HepG2 (cell line): ENCODE measurements around the gene CPLX3. TPM values are rescaled to one million over a fixed set of nuclear protein-coding genes. Genes with fewer than 3 reads are reported as not detected.

Experiments
- MED1 ChIP-seq: sonication (generic); formaldehyde crosslinking; IDR thresholded peaks from 2 replicates; pipeline ENCODE4 v1.4.0; 2020; ENCODE audit warnings: missing genetic modification reagents
- SIN3A ChIP-seq: IDR thresholded peaks from 2 replicates; pipeline ENCODE4 v1.6.1; 2011; ENCODE audit warnings: low read depth, mild to moderate bottlenecking, control low read depth, low read length, borderline replicate concordance
- SMARCE1 ChIP-seq: fragments of 450-650 bp; IDR thresholded peaks from 2 replicates; pipeline ENCODE4 v1.6.1; 2017; ENCODE audit warnings: borderline replicate concordance
- ZFP62 ChIP-seq: sonication (generic); formaldehyde crosslinking; IDR thresholded peaks from 2 replicates; pipeline ENCODE4 v1.4.0; 2020; ENCODE audit warnings: missing genetic modification reagents
- polyA plus RNA-seq, 8 experiments: library from polyadenylated mRNA; depleted of rRNA in 3 of 8; stranded (reverse) in 7 of 8; unstranded in 1 of 8; fragments of >200 nt; fragmentation: Illumina TruSeq in 4 of 8; extraction: Trizol in 4 of 8; gene quantifications; 2 replicates each; pipeline versions ENCODE4 v1.2.1 to v1.2.3, GENCODE V29; 2011 to 2016; ENCODE audit warnings: low read depth in 4 of 8, missing spikeins in 1 of 8, mixed read lengths in 1 of 8; ENCODE audit not compliant: insufficient read depth in 1 of 8
- total RNA-seq, 5 experiments: library from RNA; depleted of rRNA; stranded (reverse); fragments of >200 nt; fragmentation: Illumina TruSeq; extraction: Trizol; gene quantifications; 2 replicates each; pipeline ENCODE4 v1.2.3, GENCODE V29; 2016; ENCODE audit warnings: low read depth in 1 of 5
- TF ChIP-seq, protein P1 (sequence below): sonication (generic); formaldehyde crosslinking; IDR thresholded peaks from 2 replicates; pipeline ENCODE4 v1.4.0; 2020; ENCODE audit warnings: missing genetic modification reagents, mild to moderate bottlenecking, borderline replicate concordance
- TF ChIP-seq, protein P2 (sequence below): sonication (generic); formaldehyde crosslinking; IDR thresholded peaks from 2 replicates; pipeline ENCODE4 v1.5.1; 2020; ENCODE audit warnings: mild to moderate bottlenecking, missing genetic modification reagents, moderate library complexity
- TF ChIP-seq, protein P3 (sequence below): sonication (generic); formaldehyde crosslinking; IDR thresholded peaks from 2 replicates; pipeline ENCODE4 v1.4.0; 2020; ENCODE audit warnings: missing genetic modification reagents
- TF ChIP-seq, protein P4 (sequence below): sonication (generic); formaldehyde crosslinking; IDR thresholded peaks from 2 replicates; pipeline ENCODE4 v1.4.0; 2020; ENCODE audit warnings: missing genetic modification reagents
- TF ChIP-seq, protein P5 (sequence below): sonication (generic); formaldehyde crosslinking; IDR thresholded peaks from 2 replicates; pipeline ENCODE4 v1.5.1; 2020; ENCODE audit warnings: missing genetic modification reagents, mild to moderate bottlenecking, borderline replicate concordance
- TF ChIP-seq, protein P6 (sequence below): sonication (generic); formaldehyde crosslinking; IDR thresholded peaks from 2 replicates; pipeline ENCODE4 v1.4.0; 2020; ENCODE audit warnings: mild to moderate bottlenecking, missing genetic modification reagents

CPLX3 gene
- total and polyA plus RNA-seq, 2 of the 13 experiments (the other 11 are each of a cell fraction or from before 2014, with no cell fraction given), result not detected

DNA sequence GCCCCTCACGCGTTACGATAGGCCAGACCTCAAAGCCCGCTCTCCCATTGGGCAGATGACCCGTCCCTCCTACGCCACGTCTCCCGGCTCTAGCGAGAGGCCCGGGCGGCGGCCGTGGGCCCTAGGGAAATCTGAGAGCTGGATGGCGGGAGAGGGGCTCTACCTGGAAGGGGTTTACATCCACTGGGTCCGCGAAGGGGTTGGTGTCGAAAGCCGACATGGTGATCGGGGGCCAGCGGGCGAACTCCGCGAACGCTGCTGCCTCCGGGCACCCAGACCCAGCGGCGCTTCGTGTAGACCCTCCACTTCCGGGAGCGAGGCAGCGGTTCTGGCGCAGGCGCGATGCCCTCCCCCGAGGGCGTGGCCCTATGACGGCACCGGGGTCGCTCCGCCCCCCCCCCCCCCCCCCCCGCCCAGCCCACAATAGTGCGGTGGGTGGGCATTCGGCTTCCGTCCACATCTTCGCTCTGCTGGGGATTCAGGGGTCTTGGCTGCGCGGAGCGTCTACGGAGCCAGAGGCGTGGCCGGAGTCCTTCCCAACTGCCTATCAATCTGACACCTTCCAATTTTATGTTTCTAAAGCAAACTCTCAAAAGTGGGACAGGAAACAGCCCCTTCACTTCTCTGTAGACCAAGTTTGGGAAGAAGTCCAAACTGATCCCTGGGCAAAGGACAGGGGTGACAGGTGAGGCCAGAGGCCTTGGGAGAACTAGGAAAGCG, 46.8 kb downstream of the CPLX3 start, which contains the start of gene SCAMP2 (continued):
- TF ChIP-seq, protein P1, sequence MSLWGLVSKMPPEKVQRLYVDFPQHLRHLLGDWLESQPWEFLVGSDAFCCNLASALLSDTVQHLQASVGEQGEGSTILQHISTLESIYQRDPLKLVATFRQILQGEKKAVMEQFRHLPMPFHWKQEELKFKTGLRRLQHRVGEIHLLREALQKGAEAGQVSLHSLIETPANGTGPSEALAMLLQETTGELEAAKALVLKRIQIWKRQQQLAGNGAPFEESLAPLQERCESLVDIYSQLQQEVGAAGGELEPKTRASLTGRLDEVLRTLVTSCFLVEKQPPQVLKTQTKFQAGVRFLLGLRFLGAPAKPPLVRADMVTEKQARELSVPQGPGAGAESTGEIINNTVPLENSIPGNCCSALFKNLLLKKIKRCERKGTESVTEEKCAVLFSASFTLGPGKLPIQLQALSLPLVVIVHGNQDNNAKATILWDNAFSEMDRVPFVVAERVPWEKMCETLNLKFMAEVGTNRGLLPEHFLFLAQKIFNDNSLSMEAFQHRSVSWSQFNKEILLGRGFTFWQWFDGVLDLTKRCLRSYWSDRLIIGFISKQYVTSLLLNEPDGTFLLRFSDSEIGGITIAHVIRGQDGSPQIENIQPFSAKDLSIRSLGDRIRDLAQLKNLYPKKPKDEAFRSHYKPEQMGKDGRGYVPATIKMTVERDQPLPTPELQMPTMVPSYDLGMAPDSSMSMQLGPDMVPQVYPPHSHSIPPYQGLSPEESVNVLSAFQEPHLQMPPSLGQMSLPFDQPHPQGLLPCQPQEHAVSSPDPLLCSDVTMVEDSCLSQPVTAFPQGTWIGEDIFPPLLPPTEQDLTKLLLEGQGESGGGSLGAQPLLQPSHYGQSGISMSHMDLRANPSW (CRISPR knock-in tag), result no peak
- TF ChIP-seq SIN3A, result peak; percentile 46; the same call in 1 of the 2 replicates
- TF ChIP-seq, protein P2, sequence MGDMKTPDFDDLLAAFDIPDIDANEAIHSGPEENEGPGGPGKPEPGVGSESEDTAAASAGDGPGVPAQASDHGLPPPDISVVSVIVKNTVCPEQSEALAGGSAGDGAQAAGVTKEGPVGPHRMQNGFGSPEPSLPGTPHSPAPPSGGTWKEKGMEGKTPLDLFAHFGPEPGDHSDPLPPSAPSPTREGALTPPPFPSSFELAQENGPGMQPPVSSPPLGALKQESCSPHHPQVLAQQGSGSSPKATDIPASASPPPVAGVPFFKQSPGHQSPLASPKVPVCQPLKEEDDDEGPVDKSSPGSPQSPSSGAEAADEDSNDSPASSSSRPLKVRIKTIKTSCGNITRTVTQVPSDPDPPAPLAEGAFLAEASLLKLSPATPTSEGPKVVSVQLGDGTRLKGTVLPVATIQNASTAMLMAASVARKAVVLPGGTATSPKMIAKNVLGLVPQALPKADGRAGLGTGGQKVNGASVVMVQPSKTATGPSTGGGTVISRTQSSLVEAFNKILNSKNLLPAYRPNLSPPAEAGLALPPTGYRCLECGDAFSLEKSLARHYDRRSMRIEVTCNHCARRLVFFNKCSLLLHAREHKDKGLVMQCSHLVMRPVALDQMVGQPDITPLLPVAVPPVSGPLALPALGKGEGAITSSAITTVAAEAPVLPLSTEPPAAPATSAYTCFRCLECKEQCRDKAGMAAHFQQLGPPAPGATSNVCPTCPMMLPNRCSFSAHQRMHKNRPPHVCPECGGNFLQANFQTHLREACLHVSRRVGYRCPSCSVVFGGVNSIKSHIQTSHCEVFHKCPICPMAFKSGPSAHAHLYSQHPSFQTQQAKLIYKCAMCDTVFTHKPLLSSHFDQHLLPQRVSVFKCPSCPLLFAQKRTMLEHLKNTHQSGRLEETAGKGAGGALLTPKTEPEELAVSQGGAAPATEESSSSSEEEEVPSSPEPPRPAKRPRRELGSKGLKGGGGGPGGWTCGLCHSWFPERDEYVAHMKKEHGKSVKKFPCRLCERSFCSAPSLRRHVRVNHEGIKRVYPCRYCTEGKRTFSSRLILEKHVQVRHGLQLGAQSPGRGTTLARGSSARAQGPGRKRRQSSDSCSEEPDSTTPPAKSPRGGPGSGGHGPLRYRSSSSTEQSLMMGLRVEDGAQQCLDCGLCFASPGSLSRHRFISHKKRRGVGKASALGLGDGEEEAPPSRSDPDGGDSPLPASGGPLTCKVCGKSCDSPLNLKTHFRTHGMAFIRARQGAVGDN, result peak; percentile 76
- no peak for TF ChIP-seq ZFP62 (CRISPR knock-in tag)
- TF ChIP-seq, protein P3, sequence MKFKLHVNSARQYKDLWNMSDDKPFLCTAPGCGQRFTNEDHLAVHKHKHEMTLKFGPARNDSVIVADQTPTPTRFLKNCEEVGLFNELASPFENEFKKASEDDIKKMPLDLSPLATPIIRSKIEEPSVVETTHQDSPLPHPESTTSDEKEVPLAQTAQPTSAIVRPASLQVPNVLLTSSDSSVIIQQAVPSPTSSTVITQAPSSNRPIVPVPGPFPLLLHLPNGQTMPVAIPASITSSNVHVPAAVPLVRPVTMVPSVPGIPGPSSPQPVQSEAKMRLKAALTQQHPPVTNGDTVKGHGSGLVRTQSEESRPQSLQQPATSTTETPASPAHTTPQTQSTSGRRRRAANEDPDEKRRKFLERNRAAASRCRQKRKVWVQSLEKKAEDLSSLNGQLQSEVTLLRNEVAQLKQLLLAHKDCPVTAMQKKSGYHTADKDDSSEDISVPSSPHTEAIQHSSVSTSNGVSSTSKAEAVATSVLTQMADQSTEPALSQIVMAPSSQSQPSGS (CRISPR knock-in tag), result peak; percentile 15; the same call in 1 of the 2 replicates
- TF ChIP-seq, protein P4, sequence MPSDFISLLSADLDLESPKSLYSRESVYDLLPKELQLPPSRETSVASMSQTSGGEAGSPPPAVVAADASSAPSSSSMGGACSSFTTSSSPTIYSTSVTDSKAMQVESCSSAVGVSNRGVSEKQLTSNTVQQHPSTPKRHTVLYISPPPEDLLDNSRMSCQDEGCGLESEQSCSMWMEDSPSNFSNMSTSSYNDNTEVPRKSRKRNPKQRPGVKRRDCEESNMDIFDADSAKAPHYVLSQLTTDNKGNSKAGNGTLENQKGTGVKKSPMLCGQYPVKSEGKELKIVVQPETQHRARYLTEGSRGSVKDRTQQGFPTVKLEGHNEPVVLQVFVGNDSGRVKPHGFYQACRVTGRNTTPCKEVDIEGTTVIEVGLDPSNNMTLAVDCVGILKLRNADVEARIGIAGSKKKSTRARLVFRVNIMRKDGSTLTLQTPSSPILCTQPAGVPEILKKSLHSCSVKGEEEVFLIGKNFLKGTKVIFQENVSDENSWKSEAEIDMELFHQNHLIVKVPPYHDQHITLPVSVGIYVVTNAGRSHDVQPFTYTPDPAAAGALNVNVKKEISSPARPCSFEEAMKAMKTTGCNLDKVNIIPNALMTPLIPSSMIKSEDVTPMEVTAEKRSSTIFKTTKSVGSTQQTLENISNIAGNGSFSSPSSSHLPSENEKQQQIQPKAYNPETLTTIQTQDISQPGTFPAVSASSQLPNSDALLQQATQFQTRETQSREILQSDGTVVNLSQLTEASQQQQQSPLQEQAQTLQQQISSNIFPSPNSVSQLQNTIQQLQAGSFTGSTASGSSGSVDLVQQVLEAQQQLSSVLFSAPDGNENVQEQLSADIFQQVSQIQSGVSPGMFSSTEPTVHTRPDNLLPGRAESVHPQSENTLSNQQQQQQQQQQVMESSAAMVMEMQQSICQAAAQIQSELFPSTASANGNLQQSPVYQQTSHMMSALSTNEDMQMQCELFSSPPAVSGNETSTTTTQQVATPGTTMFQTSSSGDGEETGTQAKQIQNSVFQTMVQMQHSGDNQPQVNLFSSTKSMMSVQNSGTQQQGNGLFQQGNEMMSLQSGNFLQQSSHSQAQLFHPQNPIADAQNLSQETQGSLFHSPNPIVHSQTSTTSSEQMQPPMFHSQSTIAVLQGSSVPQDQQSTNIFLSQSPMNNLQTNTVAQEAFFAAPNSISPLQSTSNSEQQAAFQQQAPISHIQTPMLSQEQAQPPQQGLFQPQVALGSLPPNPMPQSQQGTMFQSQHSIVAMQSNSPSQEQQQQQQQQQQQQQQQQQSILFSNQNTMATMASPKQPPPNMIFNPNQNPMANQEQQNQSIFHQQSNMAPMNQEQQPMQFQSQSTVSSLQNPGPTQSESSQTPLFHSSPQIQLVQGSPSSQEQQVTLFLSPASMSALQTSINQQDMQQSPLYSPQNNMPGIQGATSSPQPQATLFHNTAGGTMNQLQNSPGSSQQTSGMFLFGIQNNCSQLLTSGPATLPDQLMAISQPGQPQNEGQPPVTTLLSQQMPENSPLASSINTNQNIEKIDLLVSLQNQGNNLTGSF (CRISPR knock-in tag), result 0 out of 2 replicates have a peak, but pooled peaks have one; percentile 47
- TF ChIP-seq, protein P5, sequence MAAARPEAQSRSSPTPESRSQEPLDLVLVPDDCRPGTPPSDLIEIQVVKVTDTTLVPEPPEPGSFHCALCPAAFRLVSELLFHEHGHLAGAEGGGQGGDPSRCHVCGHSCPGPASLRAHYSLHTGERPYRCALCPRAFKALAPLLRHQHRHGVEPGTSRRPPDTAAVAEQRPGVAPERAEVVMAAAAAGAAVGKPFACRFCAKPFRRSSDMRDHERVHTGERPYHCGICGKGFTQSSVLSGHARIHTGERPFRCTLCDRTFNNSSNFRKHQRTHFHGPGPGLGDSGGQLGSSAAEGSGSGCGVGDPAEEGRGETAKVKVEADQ, result no peak
- no peak for TF ChIP-seq SMARCE1
- peak; percentile 33; the same call in 1 of the 2 replicates for TF ChIP-seq MED1 (CRISPR knock-in tag)
- TF ChIP-seq, protein P6, sequence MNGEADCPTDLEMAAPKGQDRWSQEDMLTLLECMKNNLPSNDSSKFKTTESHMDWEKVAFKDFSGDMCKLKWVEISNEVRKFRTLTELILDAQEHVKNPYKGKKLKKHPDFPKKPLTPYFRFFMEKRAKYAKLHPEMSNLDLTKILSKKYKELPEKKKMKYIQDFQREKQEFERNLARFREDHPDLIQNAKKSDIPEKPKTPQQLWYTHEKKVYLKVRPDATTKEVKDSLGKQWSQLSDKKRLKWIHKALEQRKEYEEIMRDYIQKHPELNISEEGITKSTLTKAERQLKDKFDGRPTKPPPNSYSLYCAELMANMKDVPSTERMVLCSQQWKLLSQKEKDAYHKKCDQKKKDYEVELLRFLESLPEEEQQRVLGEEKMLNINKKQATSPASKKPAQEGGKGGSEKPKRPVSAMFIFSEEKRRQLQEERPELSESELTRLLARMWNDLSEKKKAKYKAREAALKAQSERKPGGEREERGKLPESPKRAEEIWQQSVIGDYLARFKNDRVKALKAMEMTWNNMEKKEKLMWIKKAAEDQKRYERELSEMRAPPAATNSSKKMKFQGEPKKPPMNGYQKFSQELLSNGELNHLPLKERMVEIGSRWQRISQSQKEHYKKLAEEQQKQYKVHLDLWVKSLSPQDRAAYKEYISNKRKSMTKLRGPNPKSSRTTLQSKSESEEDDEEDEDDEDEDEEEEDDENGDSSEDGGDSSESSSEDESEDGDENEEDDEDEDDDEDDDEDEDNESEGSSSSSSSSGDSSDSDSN, result peak; percentile 42; the same call in 1 of the 2 replicates
